PFSK-1 (cell line): Measurements from ENCODE around the gene INPP5J.

Experiments
- FOXP2 ChIP-seq: optimal IDR thresholded peaks from 2 replicates; pipeline ENCODE3; 2011; ENCODE audit warnings: borderline replicate concordance, control low read depth, inconsistent platforms; ENCODE audit not compliant: insufficient read depth; ENCODE audit errors: extremely low read length, extremely low read depth
- POLR2AphosphoS5 ChIP-seq: IDR thresholded peaks from 2 replicates; pipeline ENCODE4 v1.6.1; 2012; ENCODE audit warnings: low read depth, mild to moderate bottlenecking, control low read depth, low read length, moderate library complexity
- REST ChIP-seq, 2 experiments: IDR thresholded peaks; 2 replicates each; pipeline versions ENCODE4 v1.6.1 to v1.8.0; 2011 to 2012; ENCODE audit warnings: low read depth in 2 of 2, low read length in 2 of 2, control low read depth in 1 of 2, inconsistent platforms in 1 of 2, mild to moderate bottlenecking in 1 of 2, moderate library complexity in 1 of 2; ENCODE audit not compliant: insufficient read depth in 1 of 2
- SIN3A ChIP-seq: IDR thresholded peaks from 2 replicates; pipeline ENCODE4 v1.6.1; 2012; ENCODE audit warnings: mild to moderate bottlenecking, low read length, moderate library complexity, borderline replicate concordance; ENCODE audit not compliant: insufficient read depth
- TAF1 ChIP-seq: IDR thresholded peaks from 2 replicates; pipeline ENCODE4 v1.6.1; 2012; ENCODE audit warnings: low read length, control low read depth, borderline replicate concordance; ENCODE audit not compliant: insufficient read depth

- TF ChIP-seq REST (IDR thresholded peaks at IDR 0.05; ENCODE audit: insufficient read depth in 1 of 2, low read depth in 2 of 2, low read length in 2 of 2) = no peak
- TF ChIP-seq POLR2AphosphoS5 = no peak
- no peak for TF ChIP-seq SIN3A
- no peak for TF ChIP-seq TAF1
- TF ChIP-seq FOXP2 = no peak
Measured at GRCh38 chr22:31173386-31174145, 50.8 kb downstream of the INPP5J start.
